WERI-Rb-1 (cell line): ENCODE data around the gene RNF166.

ENCODE experiments used
- DNase-seq: peaks from one replicate; pipeline ENCODE4 v3.0.0-alpha.2; 2020
- H3K27ac ChIP-seq: fragments of 250-450 bp; sonication (Bioruptor Pico); 2 replicates; pipeline ENCODE4 v1.5.1; 2020; ENCODE audit warnings: mild to moderate bottlenecking, moderate library complexity
- H3K27me3 ChIP-seq: fragments of 250-450 bp; sonication (Bioruptor Pico); 2 replicates; pipeline ENCODE4 v1.5.1; 2021; ENCODE audit warnings: mild to moderate bottlenecking, low read depth, moderate library complexity; ENCODE audit not compliant: insufficient read depth, severe bottlenecking
- H3K36me3 ChIP-seq: fragments of 250-450 bp; sonication (Bioruptor Pico); 2 replicates; pipeline ENCODE4 v1.5.1; 2020; ENCODE audit warnings: mild to moderate bottlenecking, moderate library complexity
- H3K4me3 ChIP-seq: 2 replicates; pipeline ENCODE4 v1.5.1; 2011; ENCODE audit warnings: low read depth, mild to moderate bottlenecking, control low read depth, low read length
- H3K9me3 ChIP-seq: fragments of 250-450 bp; sonication (Bioruptor Pico); 2 replicates; pipeline ENCODE4 v1.5.1; 2021; ENCODE audit warnings: mild to moderate bottlenecking, moderate library complexity; ENCODE audit not compliant: severe bottlenecking
- CTCF ChIP-seq: IDR thresholded peaks from 2 replicates; pipeline ENCODE4 v1.5.1; 2011; ENCODE audit warnings: low read depth, mild to moderate bottlenecking, control low read depth, inconsistent platforms, low read length

RNF166 gene

GRCh38 chr16:88698646-88699045 is 7.6 kb downstream of the RNF166 start:
- Histone ChIP-seq H3K27me3 (no peaks in the 10 kb centered on the region), H3K4me3 (no peak overlapping the region), H3K27ac (no peak overlapping the region), H3K9me3 (no peaks in the 10 kb centered on the region), H3K36me3 (no peaks in the 10 kb centered on the region; the same call in 1 of the 2 replicates)
- TF ChIP-seq CTCF = no peak
- DNase-seq = no peak

- Histone ChIP-seq H3K36me3 (no peaks in the 10 kb centered on the region; the same call in 1 of the 2 replicates), H3K27me3 (no peaks in the 10 kb centered on the region), H3K27ac (peak overlapping the region; percentile 18; the same call in 1 of the 2 replicates), H3K4me3 (no peak overlapping the region), H3K9me3 (no peaks in the 10 kb centered on the region)
- TF ChIP-seq CTCF = peak; percentile 69
- peak; percentile 30 for DNase-seq
Measured at GRCh38 chr16:88697831-88698615, 8.2 kb downstream of the RNF166 start.

- no peak for DNase-seq
- H3K4me3 ChIP-seq = no peak overlapping the region
- no peaks in the 10 kb centered on the region for H3K9me3 ChIP-seq
- H3K27ac ChIP-seq = no peak overlapping the region
- no peaks in the 10 kb centered on the region for H3K27me3 ChIP-seq
- no peaks in the 10 kb centered on the region; the same call in 1 of the 2 replicates for H3K36me3 ChIP-seq
- TF ChIP-seq CTCF = no peak
Measured at GRCh38 chr16:88697116-88697830, 8.9 kb downstream of the RNF166 start.

- Histone ChIP-seq H3K27me3 (no peaks in the 10 kb centered on the region), H3K36me3 (no peaks in the 10 kb centered on the region; the same call in 1 of the 2 replicates), H3K9me3 (no peaks in the 10 kb centered on the region), H3K4me3 (no peak overlapping the region), H3K27ac (no peak overlapping the region)
- DNase-seq = no peak
- TF ChIP-seq CTCF = no peak
Measured at GRCh38 chr16:88696441-88696840, 9.8 kb downstream of the RNF166 start.

GRCh38 chr16:88695753-88696152 is 10.5 kb downstream of the RNF166 start:
- TF ChIP-seq CTCF = no peak
- Histone ChIP-seq H3K27ac (no peak overlapping the region), H3K9me3 (no peaks in the 10 kb centered on the region), H3K27me3 (no peaks in the 10 kb centered on the region), H3K4me3 (no peak overlapping the region), H3K36me3 (no peaks in the 10 kb centered on the region; the same call in 1 of the 2 replicates)
- DNase-seq = no peak
